Mammary epithelial cell (primary cell): ENCODE results near the gene IGSF21.

Source experiments
- CTCF ChIP-seq, 2 donors: IDR thresholded peaks in 1 of 2; conservative IDR thresholded peaks in 1 of 2; 2 replicates each; pipeline ENCODE4 v1.5.1; 2011 to 2012; ENCODE audit warnings: inconsistent platforms in 2 of 2, low read length in 2 of 2, mild to moderate bottlenecking in 2 of 2, control low read depth in 1 of 2, low read depth in 1 of 2; ENCODE audit not compliant: insufficient read depth in 1 of 2; ENCODE audit errors: extremely low read depth in 1 of 2
- EZH2 ChIP-seq: IDR thresholded peaks from 2 replicates; pipeline ENCODE4 v1.6.1; 2012; ENCODE audit warnings: low read length, inconsistent platforms, borderline replicate concordance

GRCh38 chr1:18348354-18348753, 240.8 kb downstream of the IGSF21 start:
- TF ChIP-seq CTCF (conservative IDR thresholded peaks at IDR 0.05 in 1 of 2, IDR thresholded peaks at IDR 0.05 in 1 of 2; ENCODE audit: extremely low read depth in 1 of 2, insufficient read depth in 1 of 2, low read depth in 1 of 2, low read length in 2 of 2): no peak
- TF ChIP-seq EZH2: no peak
